GM12878 (cell line): Measurements from ENCODE around the gene IPO11. TPM values are rescaled to one million over a fixed set of nuclear protein-coding genes. Genes with fewer than 3 reads are reported as not detected.

Experiments
- ATAC-seq: fragments of 200-7000 bp; cut with Tn5 transposase; 3 replicates; pipeline ENCODE4 v1.9.1; 2020; ENCODE audit warnings: mild to moderate bottlenecking, moderate library complexity
- BruUV-seq: library from RNA; stranded (reverse); fragments of 400-500 nt; replicated peaks from 2 replicates; lab custom pipeline; 2021; lab: Mats Ljungman, UMichigan
- CTCF ChIA-PET: fragments of 300-600 bp; sonication (Branson Sonifier 250); formaldehyde crosslinking; extraction: SDS; loops from one replicate; lab custom pipeline; 2021; ENCODE audit warnings: inconsistent platforms; lab: Yijun Ruan, JAX
- POLR2A ChIA-PET: fragments of 350-600 bp; formaldehyde crosslinking; extraction: SDS; loops from one replicate; lab custom pipeline; 2021; ENCODE audit warnings: inconsistent platforms; lab: Charles Lee
- RAD21 ChIA-PET: fragments of 300-600 bp; sonication (Branson Sonifier 250); formaldehyde crosslinking; loops from one replicate; lab custom pipeline; 2023; ENCODE audit warnings: antibody characterized with exemption; ENCODE audit not compliant: unreplicated experiment; lab: Charles Lee
- SMC1A ChIA-PET: fragments of 300-600 bp; sonication (Branson Sonifier 250); formaldehyde crosslinking; loops from one replicate; lab custom pipeline; 2023; ENCODE audit not compliant: unreplicated experiment, uncharacterized antibody; lab: Charles Lee
- DNase-seq: peaks from one replicate; pipeline ENCODE4 v3.0.0-alpha.2; 2011; ENCODE audit warnings: low read depth, low spot score
- FAIRE-seq: peaks from 3 replicates; lab custom pipeline; 2011; peaks lifted over from hg19 to GRCh38; lab: Jason Lieb, UNC
- H2AFZ ChIP-seq: 2 replicates; pipeline ENCODE4 v1.6.0; 2011; ENCODE audit warnings: low read depth, low read length, control low read depth; ENCODE audit not compliant: control insufficient read depth
- H3K27ac ChIP-seq: 2 replicates; pipeline ENCODE4 v1.5.1; 2011; ENCODE audit warnings: control low read depth; ENCODE audit not compliant: control insufficient read depth, insufficient read depth
- H3K27me3 ChIP-seq, 2 experiments: replicated peaks in 1 of 2; 2 replicates each; pipeline versions ENCODE4 v1.6.0 to v1.6.1; 2011; ENCODE audit warnings: low read length in 1 of 2; ENCODE audit not compliant: control insufficient read depth in 2 of 2, insufficient read depth in 2 of 2
- H3K36me3 ChIP-seq, 2 experiments: 2 replicates each; pipeline ENCODE4 v1.5.1; 2011; ENCODE audit warnings: low read length in 1 of 2; ENCODE audit not compliant: control insufficient read depth in 2 of 2, insufficient read depth in 2 of 2
- H3K4me1 ChIP-seq: 2 replicates; pipeline ENCODE4 v1.6.1; 2011; ENCODE audit warnings: mild to moderate bottlenecking, low read length, moderate library complexity, mixed read lengths; ENCODE audit not compliant: control insufficient read depth, insufficient read depth
- H3K4me2 ChIP-seq: 2 replicates; pipeline ENCODE4 v1.6.0; 2011; ENCODE audit warnings: control low read depth; ENCODE audit not compliant: control insufficient read depth, insufficient read depth
- H3K4me3 ChIP-seq: fragments of 200-600 bp; sonication (generic); 2 replicates; pipeline ENCODE4 v1.5.1; 2016
- H3K79me2 ChIP-seq: 2 replicates; pipeline ENCODE4 v1.6.0; 2011; ENCODE audit warnings: low read length; ENCODE audit not compliant: control insufficient read depth, insufficient read depth
- H3K9ac ChIP-seq: 2 replicates; pipeline ENCODE4 v1.8.0; 2011; ENCODE audit warnings: low read length, control low read depth, mixed read lengths; ENCODE audit not compliant: control insufficient read depth, insufficient read depth
- H3K9me3 ChIP-seq: replicated peaks from 3 replicates; pipeline ENCODE4 v1.5.1; 2011; ENCODE audit warnings: mild to moderate bottlenecking, low read length; ENCODE audit not compliant: control insufficient read depth, insufficient read depth
- H4K20me1 ChIP-seq: 2 replicates; pipeline ENCODE4 v1.6.0; 2011; ENCODE audit not compliant: control insufficient read depth, insufficient read depth
- E4F1 ChIP-seq: fragments of 450-650 bp; IDR thresholded peaks from 2 replicates; pipeline ENCODE4 v1.6.1; 2018; ENCODE audit warnings: borderline replicate concordance, mild to moderate bottlenecking; ENCODE audit not compliant: partially characterized antibody
- HCFC1 ChIP-seq: fragments of 150-350 bp; IDR thresholded peaks from 2 replicates; pipeline ENCODE4 v1.6.1; 2014; ENCODE audit warnings: low read length
- HSF1 ChIP-seq: fragments of 150-350 bp; IDR thresholded peaks from 2 replicates; pipeline ENCODE4 v1.6.1; 2014; ENCODE audit warnings: mild to moderate bottlenecking, low read depth, low read length
- POLR2AphosphoS5 ChIP-seq: IDR thresholded peaks from 2 replicates; pipeline ENCODE4 v1.6.1; 2011; ENCODE audit warnings: mild to moderate bottlenecking, low read length, inconsistent platforms
- RFX5 ChIP-seq: IDR thresholded peaks from 2 replicates; pipeline ENCODE4 v1.6.1; 2011; ENCODE audit warnings: low read depth, low read length, improper control_type of control experiment
- ZBTB40 ChIP-seq: fragments of 450-650 bp; IDR thresholded peaks from 2 replicates; pipeline ENCODE4 v1.6.1; 2016; ENCODE audit warnings: mild to moderate bottlenecking, moderate library complexity, borderline replicate concordance
- WGBS: methylation state at CpG from one replicate; pipeline ENCODE4 v1.1.6; 2016; ENCODE audit warnings: low lambda C conversion rate; ENCODE audit not compliant: insufficient replicate concordance, insufficient coverage; ENCODE audit errors: missing lambda C conversion rate; 5-methylcytosine and 5-hydroxymethylcytosine counted together
- in situ Hi-C: fragments of 300-500 bp; cut with MboI; formaldehyde crosslinking; loops from 9 replicates; pipeline ENCODE4 v1.14.3; 2018; ENCODE audit warnings: mixed read lengths
- intact Hi-C: fragments of 100-400 bp; cut with micrococcal nuclease; formaldehyde crosslinking; loops from one replicate; pipeline ENCODE4 v1.14.2; 2022; ENCODE audit not compliant: unreplicated experiment
- polyA plus RNA-seq, 11 experiments: library from polyadenylated mRNA; depleted of rRNA in 4 of 11; unstranded in 6 of 11; stranded (reverse) in 5 of 11; fragments of >200 nt; fragmentation: Nextera tagmentation in 4 of 11; fragmentation: Illumina TruSeq in 1 of 11; extraction: Ambion mirVana in 4 of 11; extraction: Trizol in 1 of 11; gene quantifications; 1 replicate in 1 of 11; 2 replicates in 10 of 11; pipeline versions ENCODE4 v1.2.1 to v1.2.3, GENCODE V29; 2011 to 2016; ENCODE audit warnings: inconsistent platforms in 2 of 11, missing spikeins in 2 of 11, low read depth in 1 of 11
- total RNA-seq, 4 experiments: library from RNA; depleted of rRNA in 3 of 4; stranded (reverse); fragments of >200 nt in 3 of 4; fragmentation: Illumina TruSeq in 1 of 4; extraction: Trizol in 1 of 4; gene quantifications; 2 replicates each; pipeline versions ENCODE4 v1.2.1 to v1.2.3, GENCODE V29; 2013 to 2021

The IPO11 gene
- total and polyA plus RNA-seq, 10 of the 15 experiments (the other 5 are each of a cell fraction or from before 2014, with no cell fraction given): 14.1 to 49.3 (median 29.8) TPM

- in situ Hi-C loops (no loop called here), intact Hi-C loops (no loop called here)
- Histone ChIP-seq H3K9me3 (no peaks in the 10 kb centered on the region), H3K4me1 (no peaks in the 10 kb centered on the region), H3K4me3 (no peak overlapping the region), H3K27ac (no peak overlapping the region), H3K27me3 (no peaks in the 10 kb centered on the region), H3K4me2 (no peak overlapping the region), H2AFZ (no peak overlapping the region), H3K36me3 (peaks cover 0 to 6% of the 10 kb centered on the region in 2 experiments; a peak in 1 of 4 replicates), H3K9ac (no peak overlapping the region), H4K20me1 (no peaks in the 10 kb centered on the region), H3K79me2 (no peaks in the 10 kb centered on the region)
- no TSS peak for BruUV-seq
- TF ChIP-seq E4F1 (no peak), HCFC1 (no peak)
- ChIA-PET CTCF (no interaction called here), POLR2A (no interaction called here), RAD21 (no interaction called here), SMC1A (no interaction called here)
- no peak for ATAC-seq
- no peak for DNase-seq
- 85% methylated on average over 4 of the region's 4 CpGs for WGBS
- FAIRE-seq: no peak
Observed at GRCh38 chr5:62488531-62488930, 76.0 kb downstream of the IPO11 start.

GRCh38 chr5:62489471-62489870, 76.9 kb downstream of the IPO11 start:
- Histone ChIP-seq H3K27me3 (no peaks in the 10 kb centered on the region), H3K4me1 (no peaks in the 10 kb centered on the region), H3K27ac (no peak overlapping the region), H3K9ac (no peak overlapping the region), H3K79me2 (no peaks in the 10 kb centered on the region), H3K9me3 (no peaks in the 10 kb centered on the region), H2AFZ (no peak overlapping the region), H3K4me3 (no peak overlapping the region), H4K20me1 (no peaks in the 10 kb centered on the region), H3K4me2 (no peak overlapping the region), H3K36me3 (peaks cover 0 to 6% of the 10 kb centered on the region in 2 experiments; a peak in 1 of 4 replicates)
- FAIRE-seq (no peak), ATAC-seq (no peak), DNase-seq (no peak)
- SMC1A ChIA-PET: no interaction called here
- WGBS: 100% methylated on average over 1 of the region's 1 CpG
- CTCF ChIA-PET: no interaction called here
- no TSS peak for BruUV-seq
- in situ Hi-C loops (no loop called here), intact Hi-C loops (no loop called here)
- POLR2A ChIA-PET: no interaction called here
- RAD21 ChIA-PET: no interaction called here
- TF ChIP-seq ZBTB40 (no peak), RFX5 (no peak), POLR2AphosphoS5 (no peak), HSF1 (no peak)
